SK-N-SH (cell line): ENCODE data around the gene R3HDM2. TPM values are rescaled to one million over a fixed set of nuclear protein-coding genes. Genes with fewer than 3 reads are reported as not detected.

Source experiments
- CTCF ChIA-PET: fragments of 300-600, 350-600 bp; formaldehyde crosslinking; extraction: SDS; loops from one replicate; lab custom pipeline; 2021; lab: Yijun Ruan, JAX
- POLR2A ChIA-PET: fragments of 350-600 bp; sonication (Branson Sonifier 250); formaldehyde crosslinking; extraction: SDS; loops from one replicate; lab custom pipeline; 2020; ENCODE audit warnings: antibody characterized with exemption, inconsistent platforms; lab: Yijun Ruan, JAX
- DNase-seq: peaks from one replicate; pipeline ENCODE4 v3.0.0; 2012
- H2AFZ ChIP-seq: fragments of 200-600 bp; sonication (generic); 2 replicates; pipeline ENCODE4 v1.8.1; 2016; ENCODE audit warnings: antibody characterized with exemption, mild to moderate bottlenecking, low read depth
- H3F3A ChIP-seq: fragments of 200-600 bp; sonication (generic); replicated peaks from 2 replicates; pipeline ENCODE3; 2016; ENCODE audit warnings: antibody characterized with exemption, mild to moderate bottlenecking; ENCODE audit not compliant: insufficient read depth
- H3K27ac ChIP-seq, 2 experiments: fragments of 200-500 bp in 1 of 2; fragments of 200-600 bp in 1 of 2; sonication (Bioruptor generic) in 1 of 2; sonication (generic), shearing (Covaris generic) in 1 of 2; 2 replicates each; pipeline versions ENCODE4 v1.5.1 to v1.6.1; 2014 to 2016; ENCODE audit warnings: low read depth in 2 of 2, inconsistent platforms in 1 of 2, low read length in 1 of 2, mild to moderate bottlenecking in 1 of 2, mixed read lengths in 1 of 2
- H3K27me3 ChIP-seq: fragments of 200-600 bp; sonication (generic), shearing (Covaris generic); 2 replicates; pipeline ENCODE4 v1.6.1; 2016; ENCODE audit warnings: mixed run types; ENCODE audit not compliant: insufficient read depth
- H3K36me3 ChIP-seq, 2 experiments: fragments of 200-500 bp in 1 of 2; fragments of 200-600 bp in 1 of 2; sonication (Bioruptor generic) in 1 of 2; sonication (generic) in 1 of 2; replicated peaks in 1 of 2; 2 replicates each; pipeline versions ENCODE3 to v1.5.1; 2014 to 2016; ENCODE audit warnings: low read length in 1 of 2, mild to moderate bottlenecking in 1 of 2; ENCODE audit not compliant: insufficient read depth in 2 of 2, control insufficient read depth in 1 of 2
- H3K4me1 ChIP-seq, 2 experiments: fragments of 200-500 bp in 1 of 2; fragments of 200-600 bp in 1 of 2; sonication (Bioruptor generic) in 1 of 2; sonication (generic), shearing (Covaris generic) in 1 of 2; 2 replicates each; pipeline versions ENCODE4 v1.5.1 to v1.6.1; 2014 to 2016; ENCODE audit warnings: low read depth in 1 of 2, low read length in 1 of 2, mixed run types in 1 of 2; ENCODE audit not compliant: insufficient read depth in 2 of 2, control insufficient read depth in 1 of 2
- H3K4me2 ChIP-seq: fragments of 200-600 bp; sonication (generic), shearing (Covaris generic); 2 replicates; pipeline ENCODE4 v1.6.1; 2017; ENCODE audit warnings: mixed run types
- H3K4me3 ChIP-seq, 2 experiments: fragments of 200-500 bp in 1 of 2; fragments of 200-600 bp in 1 of 2; sonication (Bioruptor generic) in 1 of 2; sonication (generic), shearing (Covaris generic) in 1 of 2; 2 replicates each; pipeline versions ENCODE4 v1.5.1 to v1.8.1; 2014 to 2016; ENCODE audit warnings: low read depth in 2 of 2, inconsistent platforms in 1 of 2, low read length in 1 of 2, mild to moderate bottlenecking in 1 of 2, mixed read lengths in 1 of 2, moderate library complexity in 1 of 2
- H3K79me2 ChIP-seq: fragments of 200-600 bp; sonication (generic); 2 replicates; pipeline ENCODE4 v1.8.1; 2017; ENCODE audit warnings: mild to moderate bottlenecking; ENCODE audit not compliant: insufficient read depth
- H3K9ac ChIP-seq: fragments of 200-600 bp; sonication (generic); 2 replicates; pipeline ENCODE4 v1.6.1; 2017; ENCODE audit warnings: mixed run types
- H3K9me2 ChIP-seq: fragments of 200-600 bp; sonication (generic); 2 replicates; pipeline ENCODE4 v1.6.1; 2017; ENCODE audit warnings: mixed run types
- H3K9me3 ChIP-seq: fragments of 200-600 bp; sonication (generic); 2 replicates; pipeline ENCODE4 v1.6.1; 2017; ENCODE audit warnings: mixed run types, mild to moderate bottlenecking, moderate library complexity
- H4K20me1 ChIP-seq: fragments of 200-600 bp; sonication (generic); 2 replicates; pipeline ENCODE4 v1.6.1; 2017; ENCODE audit warnings: mild to moderate bottlenecking, mixed run types; ENCODE audit not compliant: insufficient read depth
- CHD2 ChIP-seq: fragments of 150-350 bp; IDR thresholded peaks from 2 replicates; pipeline ENCODE4 v1.6.1; 2018; ENCODE audit warnings: low read length; ENCODE audit not compliant: partially characterized antibody
- ELF1 ChIP-seq: IDR thresholded peaks from 2 replicates; pipeline ENCODE4 v1.4.0; 2012
- EP300 ChIP-seq, 2 experiments: IDR thresholded peaks; 2 replicates each; pipeline versions ENCODE4 v1.4.0 to v1.6.1; 2012; ENCODE audit warnings: borderline replicate concordance in 1 of 2, low read depth in 1 of 2, low read length in 1 of 2
- FOXM1 ChIP-seq: IDR thresholded peaks from 2 replicates; pipeline ENCODE4 v1.4.0; 2012; ENCODE audit warnings: low read depth, mild to moderate bottlenecking
- JUND ChIP-seq: IDR thresholded peaks from 2 replicates; pipeline ENCODE4 v1.4.0; 2012
- MAX ChIP-seq: IDR thresholded peaks from 2 replicates; pipeline ENCODE4 v1.4.0; 2012; ENCODE audit warnings: low read depth
- NFIC ChIP-seq: IDR thresholded peaks from 2 replicates; pipeline ENCODE4 v1.4.0; 2012; ENCODE audit warnings: borderline replicate concordance
- NRF1 ChIP-seq: IDR thresholded peaks from 2 replicates; pipeline ENCODE4 v1.6.1; 2012; ENCODE audit warnings: low read depth, mild to moderate bottlenecking, low read length
- PBX3 ChIP-seq: IDR thresholded peaks from 2 replicates; pipeline ENCODE4; 2012
- POLR2AphosphoS5 ChIP-seq: IDR thresholded peaks from 2 replicates; pipeline ENCODE4 v1.6.1; 2012; ENCODE audit warnings: low read depth, low read length
- RCOR1 ChIP-seq: fragments of 150-350 bp; IDR thresholded peaks from 2 replicates; pipeline ENCODE4 v1.6.1; 2017; ENCODE audit warnings: antibody characterized with exemption, low read length
- REST ChIP-seq: IDR thresholded peaks from 2 replicates; pipeline ENCODE4 v1.6.1; 2012; ENCODE audit warnings: mild to moderate bottlenecking, low read depth, low read length, moderate library complexity
- RXRA ChIP-seq: IDR thresholded peaks from 2 replicates; pipeline ENCODE4 v1.4.0; 2012; ENCODE audit warnings: low read depth, mild to moderate bottlenecking, borderline replicate concordance
- SMC3 ChIP-seq: IDR thresholded peaks from 2 replicates; pipeline ENCODE4 v1.6.1; 2012; ENCODE audit warnings: low read depth, low read length, improper control_type of control experiment
- TAF1 ChIP-seq: IDR thresholded peaks from 2 replicates; pipeline ENCODE4 v1.6.1; 2012; ENCODE audit warnings: low read depth, mild to moderate bottlenecking, low read length, moderate library complexity, borderline replicate concordance
- TCF12 ChIP-seq: IDR thresholded peaks from 2 replicates; pipeline ENCODE4 v1.4.0; 2012
- TEAD4 ChIP-seq: IDR thresholded peaks from 2 replicates; pipeline ENCODE4 v1.4.0; 2012; ENCODE audit warnings: mild to moderate bottlenecking, borderline replicate concordance; ENCODE audit not compliant: insufficient read depth
- USF2 ChIP-seq: fragments of 150-350 bp; IDR thresholded peaks from 2 replicates; pipeline ENCODE4 v1.6.1; 2017; ENCODE audit warnings: antibody characterized with exemption, low read length, low read depth, borderline replicate concordance
- YY1 ChIP-seq: IDR thresholded peaks from 2 replicates; pipeline ENCODE4 v1.4.0; 2012; ENCODE audit warnings: low read depth, mild to moderate bottlenecking
- ZBTB33 ChIP-seq: IDR thresholded peaks from 2 replicates; pipeline ENCODE4 v1.4.0; 2012; ENCODE audit warnings: low read depth, borderline replicate concordance
- whole genome bisulfite sequencing: methylation state at CpG from one replicate; pipeline ENCODE4 v1.1.6; 2017; ENCODE audit warnings: low lambda C conversion rate; 5-methylcytosine and 5-hydroxymethylcytosine counted together
- polyA plus RNA-seq, 3 experiments: library from polyadenylated mRNA; depleted of rRNA; stranded (reverse); fragments of >200 nt; gene quantifications; 2 replicates each; pipeline ENCODE4 v1.2.3, GENCODE V29; 2012

Gene R3HDM2
- polyA plus RNA-seq, 1 of the 3 experiments (the other 2 are of a cell fraction) = 23.1 TPM

- POLR2A ChIA-PET = no interaction called here
- 95% methylated on average over 2 of the region's 2 CpGs for WGBS
- TF ChIP-seq ELF1 = no peak
- no peak for TF ChIP-seq EP300 (IDR thresholded peaks at IDR 0.05; ENCODE audit: borderline replicate concordance in 1 of 2, low read depth in 1 of 2, low read length in 1 of 2)
- TF ChIP-seq POLR2AphosphoS5 = no peak
- TF ChIP-seq TEAD4 = no peak
- no peak for TF ChIP-seq MAX
- no peak for TF ChIP-seq TCF12
- no peak for TF ChIP-seq YY1
- TF ChIP-seq NFIC = no peak
- no peak for TF ChIP-seq REST
- no peak for TF ChIP-seq JUND
- no peak for TF ChIP-seq CHD2
Measured at GRCh38 chr12:57419495-57419894, 11.3 kb downstream of the R3HDM2 start.

GRCh38 chr12:57418255-57418654 lies 12.6 kb downstream of the R3HDM2 start:
- POLR2A ChIA-PET = interaction anchor here (1.1 kb wide), 1 partner anchor 12 kb away, joined by 4 read pairs; no protein-coding TSS in a partner anchor
- CTCF ChIA-PET = interaction anchor here (0.8 to 2.0 kb wide), 6 partner anchors 35 to 235 kb away, joined by 3 to 5 read pairs (median 4); partner anchors contain the start of genes GLI1 and INHBE
- no peak overlapping the region for H3K27ac ChIP-seq
- H3K27me3 ChIP-seq = no peaks in the 10 kb centered on the region
- H3K9me3 ChIP-seq = no peaks in the 10 kb centered on the region
- H3K9me2 ChIP-seq = no peaks in the 10 kb centered on the region
- H3K4me1 ChIP-seq = no peaks in the 10 kb centered on the region; a peak in 1 of 4 replicates
- H3K4me3 ChIP-seq = no peak overlapping the region
- no peak overlapping the region for H3K9ac ChIP-seq
- peaks cover 16% of the 10 kb centered on the region for H3F3A ChIP-seq
- 97% methylated on average over 9 of the region's 9 CpGs for WGBS
- no peak overlapping the region for H2AFZ ChIP-seq
- H3K36me3 ChIP-seq = no peaks in the 10 kb centered on the region
- 0 out of 2 replicates have a peak, but pooled peaks cover 6% of the 10 kb centered on the region for H4K20me1 ChIP-seq
- DNase-seq = no peak
- H3K79me2 ChIP-seq = peaks cover 80% of the 10 kb centered on the region
- H3K4me2 ChIP-seq = no peak overlapping the region
- TF ChIP-seq JUND (no peak), USF2 (no peak), NRF1 (no peak), RXRA (no peak), TAF1 (no peak), RCOR1 (no peak), ZBTB33 (no peak), PBX3 (no peak), FOXM1 (no peak), SMC3 (no peak), ELF1 (no peak)

More at GRCh38 chr12:57419495-57419894, 11.3 kb downstream of the R3HDM2 start:
- Histone ChIP-seq H4K20me1 (0 out of 2 replicates have a peak, but pooled peaks cover 6% of the 10 kb centered on the region), H3K27me3 (no peaks in the 10 kb centered on the region), H3F3A (peaks cover 16% of the 10 kb centered on the region), H3K4me3 (no peak overlapping the region), H3K4me2 (no peak overlapping the region), H3K27ac (no peak overlapping the region), H3K36me3 (peaks cover 0 to 4% of the 10 kb centered on the region in 2 experiments), H3K9me2 (no peaks in the 10 kb centered on the region), H3K4me1 (no peaks in the 10 kb centered on the region; a peak in 1 of 4 replicates), H3K9ac (no peak overlapping the region), H3K9me3 (no peaks in the 10 kb centered on the region), H2AFZ (no peak overlapping the region), H3K79me2 (peaks cover 81% of the 10 kb centered on the region)
- DNase-seq = no peak
- CTCF ChIA-PET = interaction anchor here (0.7 to 2.0 kb wide), 4 partner anchors 11 to 40 kb away, joined by 3 to 5 read pairs (median 4); partner anchors contain the start of genes GLI1 and INHBE
